ENCODE results near the gene SPATA31C1. TPM values are rescaled to one million over a fixed set of nuclear protein-coding genes. Genes with fewer than 3 reads are reported as not detected.

Gene SPATA31C1
- total RNA-seq, 1 experiment from 2014 or later: not detected

- ATAC-seq (no peak), DNase-seq (ENCODE audit: low read depth, low spot score) (no peak)
- POLR2A ChIA-PET: no interaction called here
- no TSS peak for BruUV-seq (replicated peaks)
- Histone ChIP-seq H2AFZ (ENCODE audit: low read depth, low read length, poor library complexity, severe bottlenecking) (no peak overlapping the region), H3K27ac (ENCODE audit: low read depth, low read length) (no peak overlapping the region), H3K4me3 (replicated peaks in 1 of 2; ENCODE audit: low read depth in 1 of 2, low read length in 2 of 2) (no peak overlapping the region), H3K79me2 (ENCODE audit: insufficient read depth, low read length) (no peaks in the 10 kb centered on the region), H4K20me1 (ENCODE audit: insufficient read depth) (no peaks in the 10 kb centered on the region), H3K4me1 (ENCODE audit: control insufficient read depth in 1 of 2, insufficient read depth in 2 of 2, low read length in 2 of 2) (no peaks in the 10 kb centered on the region), H3K27me3 (ENCODE audit: insufficient read depth, low read length) (no peaks in the 10 kb centered on the region), H3K9me2 (ENCODE audit: insufficient read depth) (no peaks in the 10 kb centered on the region), H3K9ac (ENCODE audit: low read length) (no peak overlapping the region), H3K9me3 (ENCODE audit: control insufficient read depth in 1 of 2, insufficient read depth in 1 of 2, low read depth in 1 of 2, low read length in 2 of 2) (no peaks in the 10 kb centered on the region), H3K4me2 (ENCODE audit: low read length) (no peak overlapping the region), H3K36me3 (ENCODE audit: control insufficient read depth in 1 of 2, insufficient read depth in 2 of 2, low read length in 2 of 2) (no peaks in the 10 kb centered on the region)
- CTCF ChIA-PET: no interaction called here
- RAD21 ChIA-PET (ENCODE audit: low non-redundant PET in 1 of 2, low total read pairs in 2 of 2, uncharacterized antibody in 2 of 2, unreplicated experiment in 2 of 2): no interaction called here
- intact Hi-C loops (cut with micrococcal nuclease): no loop called here
- no peak for TF ChIP-seq REST (IDR thresholded peaks at IDR 0.05; ENCODE audit: low read depth)
- TF ChIP-seq, protein P1, sequence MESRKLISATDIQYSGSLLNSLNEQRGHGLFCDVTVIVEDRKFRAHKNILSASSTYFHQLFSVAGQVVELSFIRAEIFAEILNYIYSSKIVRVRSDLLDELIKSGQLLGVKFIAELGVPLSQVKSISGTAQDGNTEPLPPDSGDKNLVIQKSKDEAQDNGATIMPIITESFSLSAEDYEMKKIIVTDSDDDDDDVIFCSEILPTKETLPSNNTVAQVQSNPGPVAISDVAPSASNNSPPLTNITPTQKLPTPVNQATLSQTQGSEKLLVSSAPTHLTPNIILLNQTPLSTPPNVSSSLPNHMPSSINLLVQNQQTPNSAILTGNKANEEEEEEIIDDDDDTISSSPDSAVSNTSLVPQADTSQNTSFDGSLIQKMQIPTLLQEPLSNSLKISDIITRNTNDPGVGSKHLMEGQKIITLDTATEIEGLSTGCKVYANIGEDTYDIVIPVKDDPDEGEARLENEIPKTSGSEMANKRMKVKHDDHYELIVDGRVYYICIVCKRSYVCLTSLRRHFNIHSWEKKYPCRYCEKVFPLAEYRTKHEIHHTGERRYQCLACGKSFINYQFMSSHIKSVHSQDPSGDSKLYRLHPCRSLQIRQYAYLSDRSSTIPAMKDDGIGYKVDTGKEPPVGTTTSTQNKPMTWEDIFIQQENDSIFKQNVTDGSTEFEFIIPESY (IDR thresholded peaks at IDR 0.05; ENCODE audit: extremely low read depth, insufficient replicate concordance, low read length): no peak
- TF ChIP-seq FOSL1 (IDR thresholded peaks at IDR 0.05; ENCODE audit: low read depth): no peak
- no peak for TF ChIP-seq RAD21 (IDR thresholded peaks at IDR 0.05; ENCODE audit: low read depth)
- no peak for TF ChIP-seq JUND (IDR thresholded peaks at IDR 0.05)
- no peak for TF ChIP-seq SRF (IDR thresholded peaks at IDR 0.05; ENCODE audit: low read depth)
- no peak for TF ChIP-seq EZH2phosphoT487 (IDR thresholded peaks at IDR 0.05; ENCODE audit: borderline replicate concordance)
- TF ChIP-seq SP1 (IDR thresholded peaks at IDR 0.05; ENCODE audit: low read depth): no peak
- TF ChIP-seq CBX3 (IDR thresholded peaks at IDR 0.05; ENCODE audit: low read depth): no peak
- no peak for TF ChIP-seq YY1 (IDR thresholded peaks at IDR 0.05; ENCODE audit: extremely low read depth, insufficient replicate concordance, low read depth, low read length)
- no peak for TF ChIP-seq EGR1 (IDR thresholded peaks at IDR 0.05; ENCODE audit: low read depth)
Observed at GRCh38 chr9:87889065-87889881, 28.5 kb upstream of the SPATA31C1 start.

Data from HCT116 (cell line).